VCaP (cell line): ENCODE results near the gene LRCH2.

Experiments used
- H3K27ac ChIP-seq: fragments of 450-650 bp; 2 replicates; pipeline ENCODE4 v1.5.1; 2017
- TF ChIP-seq, protein P1 (sequence below): fragments of 450-650 bp; conservative IDR thresholded peaks from 2 replicates; pipeline ENCODE4 v1.5.1; 2017; ENCODE audit warnings: mild to moderate bottlenecking, moderate library complexity

The LRCH2 gene

DNA sequence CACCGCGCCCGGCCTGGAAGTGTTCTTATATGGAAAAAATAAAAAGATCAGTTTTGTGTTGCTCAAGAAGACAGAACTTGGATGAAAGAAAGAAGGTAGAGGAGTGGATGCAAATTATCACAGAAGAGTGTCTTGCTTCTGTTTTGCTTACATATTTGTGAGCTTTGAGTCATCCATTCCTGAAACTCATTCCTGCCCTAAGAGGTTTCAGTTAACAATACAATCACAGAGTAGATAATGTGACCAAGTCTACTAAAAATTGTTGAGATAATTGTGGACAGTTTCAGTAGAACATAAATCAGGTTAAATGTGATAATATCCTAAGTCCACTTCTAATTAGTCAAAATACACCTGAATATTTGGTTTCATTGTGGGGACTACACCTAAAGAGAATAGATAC is 26.4 kb upstream of the LRCH2 start:
- TF ChIP-seq, protein P1, sequence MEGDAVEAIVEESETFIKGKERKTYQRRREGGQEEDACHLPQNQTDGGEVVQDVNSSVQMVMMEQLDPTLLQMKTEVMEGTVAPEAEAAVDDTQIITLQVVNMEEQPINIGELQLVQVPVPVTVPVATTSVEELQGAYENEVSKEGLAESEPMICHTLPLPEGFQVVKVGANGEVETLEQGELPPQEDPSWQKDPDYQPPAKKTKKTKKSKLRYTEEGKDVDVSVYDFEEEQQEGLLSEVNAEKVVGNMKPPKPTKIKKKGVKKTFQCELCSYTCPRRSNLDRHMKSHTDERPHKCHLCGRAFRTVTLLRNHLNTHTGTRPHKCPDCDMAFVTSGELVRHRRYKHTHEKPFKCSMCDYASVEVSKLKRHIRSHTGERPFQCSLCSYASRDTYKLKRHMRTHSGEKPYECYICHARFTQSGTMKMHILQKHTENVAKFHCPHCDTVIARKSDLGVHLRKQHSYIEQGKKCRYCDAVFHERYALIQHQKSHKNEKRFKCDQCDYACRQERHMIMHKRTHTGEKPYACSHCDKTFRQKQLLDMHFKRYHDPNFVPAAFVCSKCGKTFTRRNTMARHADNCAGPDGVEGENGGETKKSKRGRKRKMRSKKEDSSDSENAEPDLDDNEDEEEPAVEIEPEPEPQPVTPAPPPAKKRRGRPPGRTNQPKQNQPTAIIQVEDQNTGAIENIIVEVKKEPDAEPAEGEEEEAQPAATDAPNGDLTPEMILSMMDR: no peak
- no peak overlapping the region for H3K27ac ChIP-seq

DNA sequence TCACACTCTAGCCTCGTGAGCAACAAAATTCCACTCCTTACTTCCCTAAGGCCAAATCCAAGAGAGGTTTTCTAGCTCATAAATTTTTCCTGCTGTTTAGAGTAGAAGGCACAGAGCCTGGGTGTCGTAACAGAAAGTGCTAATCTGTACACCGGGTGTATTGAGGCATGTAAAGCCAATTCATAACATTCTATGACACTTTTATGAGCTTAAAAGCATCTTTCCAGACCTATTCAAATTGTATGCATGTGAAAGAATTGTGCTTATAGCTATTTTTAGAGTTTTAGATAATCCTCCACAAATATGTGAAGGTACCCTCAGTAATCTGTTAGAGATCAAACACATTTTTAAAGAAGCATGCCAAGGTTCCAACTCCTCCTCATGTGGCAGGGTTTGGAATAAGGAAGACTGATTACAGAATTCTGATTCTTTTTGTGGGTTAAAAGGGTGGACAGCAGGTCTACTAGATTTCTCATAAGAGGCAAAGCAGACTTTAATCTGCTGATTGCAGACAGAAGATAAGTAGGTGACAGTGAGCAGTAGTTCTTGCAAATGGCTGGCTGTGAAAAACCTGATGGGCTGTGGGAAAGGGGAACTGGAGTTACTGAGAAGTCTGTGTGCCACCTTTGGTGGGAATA is 25.5 kb upstream of the LRCH2 start:
- no peak overlapping the region for H3K27ac ChIP-seq
- TF ChIP-seq, protein P1: no peak

DNA sequence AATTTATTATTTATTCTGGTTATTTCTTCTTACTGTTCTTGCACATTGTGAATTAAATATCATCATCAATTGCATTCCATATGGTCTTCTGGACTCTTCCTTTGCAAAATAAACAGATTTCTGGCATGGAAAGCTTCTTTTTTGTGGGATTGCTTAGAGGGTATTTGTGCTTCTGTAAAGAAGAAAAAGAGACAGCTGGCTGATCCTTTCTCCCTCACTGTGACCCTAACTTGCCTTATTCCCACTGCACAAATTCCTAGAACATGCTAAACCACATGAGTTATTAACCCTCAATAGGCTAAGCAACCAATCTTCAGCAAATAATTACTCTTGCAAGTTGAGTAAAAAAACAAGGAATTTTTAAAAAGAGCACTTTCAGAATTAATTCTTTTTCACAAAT is 23.8 kb upstream of the LRCH2 start:
- no peak overlapping the region for H3K27ac ChIP-seq
- TF ChIP-seq, protein P1: no peak

DNA sequence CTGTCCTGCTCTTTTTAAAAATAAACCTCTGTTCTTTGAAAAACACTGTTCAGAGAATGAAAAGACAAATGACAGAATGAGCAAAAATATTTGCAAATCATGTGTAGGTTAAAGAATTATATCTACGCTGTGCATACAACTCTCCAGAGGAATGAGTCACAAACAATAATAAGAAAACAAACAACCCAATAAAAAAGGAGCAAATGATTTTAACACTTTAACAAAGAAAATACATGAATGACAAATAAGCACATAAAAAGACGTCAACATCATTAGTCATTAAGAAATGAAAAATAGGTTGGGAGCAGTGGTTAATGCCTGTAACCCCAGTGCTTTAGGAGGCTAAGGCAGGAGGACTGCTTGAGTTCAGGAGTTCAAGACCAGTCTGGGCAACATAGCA is 21.1 kb upstream of the LRCH2 start:
- H3K27ac ChIP-seq: no peak overlapping the region

DNA sequence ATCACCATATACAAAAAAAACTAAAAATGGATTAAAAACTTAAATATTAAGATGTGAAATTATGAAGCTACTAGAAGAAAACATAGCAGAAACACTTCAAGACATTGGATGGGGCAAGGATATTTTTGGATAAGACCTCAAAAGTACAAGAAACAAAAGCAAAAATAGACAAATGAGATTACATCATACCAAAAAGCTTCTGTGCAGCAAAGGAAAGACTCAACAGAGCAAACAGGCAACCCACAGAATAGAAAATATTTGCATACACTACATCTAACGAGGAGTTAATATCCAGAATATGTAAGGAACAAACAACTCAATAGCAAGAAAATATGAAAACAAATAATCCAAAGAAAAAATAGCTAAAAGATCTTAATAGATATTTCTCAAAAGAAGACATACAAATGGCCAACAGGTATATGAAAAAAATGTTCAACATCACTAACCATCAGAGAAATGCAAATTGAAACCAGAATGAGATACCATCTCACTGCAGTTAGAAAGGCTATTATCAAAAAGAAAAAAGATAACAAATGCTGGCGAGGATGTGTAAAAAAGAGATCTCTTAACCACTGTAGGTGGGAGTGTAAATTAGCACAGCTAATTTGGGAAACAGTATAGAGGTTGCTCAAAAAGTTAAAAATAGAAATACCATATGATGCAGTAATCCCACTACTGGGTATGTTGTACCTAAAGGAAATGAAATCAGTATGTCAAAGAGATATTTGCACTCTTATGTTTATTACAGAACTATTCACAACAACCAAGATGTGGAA is 17.8 kb upstream of the LRCH2 start:
- TF ChIP-seq, protein P1: no peak
- no peak overlapping the region for H3K27ac ChIP-seq

More for the DNA sequence above, 21.1 kb upstream of the LRCH2 start:
- TF ChIP-seq, protein P1: no peak

DNA sequence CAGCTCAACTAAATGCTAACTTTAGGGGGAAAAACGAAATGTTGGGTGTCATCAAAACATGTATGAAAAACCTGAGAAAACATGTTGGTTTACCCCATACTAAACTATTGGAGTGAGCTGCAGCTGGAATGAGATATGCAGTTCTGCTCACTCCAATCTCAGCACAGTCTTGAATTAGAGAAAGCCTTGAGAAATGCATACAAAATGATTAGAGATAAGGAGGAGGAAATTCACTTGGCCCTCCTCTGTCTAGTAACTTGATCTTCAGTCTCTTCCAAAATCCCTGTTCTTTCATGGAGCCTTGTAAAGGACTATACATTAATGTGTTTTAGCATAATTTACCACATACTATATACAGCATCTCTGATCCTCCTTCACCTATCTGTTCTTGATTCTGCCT is 3.2 kb upstream of the LRCH2 start:
- H3K27ac ChIP-seq: no peak overlapping the region

DNA sequence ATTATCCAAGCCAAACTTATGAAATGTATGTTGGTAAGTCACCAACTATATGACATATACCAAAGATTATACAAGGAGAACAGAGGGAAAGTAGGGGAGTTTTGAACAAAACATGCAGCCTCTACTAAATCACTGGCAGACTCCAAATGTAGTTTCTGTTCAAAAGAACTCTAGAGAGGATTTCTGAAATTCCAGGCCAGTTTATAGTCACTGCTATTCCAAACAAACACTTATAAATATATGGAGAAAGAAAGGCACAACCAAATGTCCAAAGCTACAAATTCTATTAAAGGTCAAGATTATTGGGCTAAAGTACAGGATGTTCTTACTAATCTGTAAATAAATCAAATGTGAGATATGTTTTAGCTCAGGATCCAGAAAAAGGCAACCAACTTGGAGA is 2.7 kb upstream of the LRCH2 start:
- no peak overlapping the region for H3K27ac ChIP-seq
- TF ChIP-seq, protein P1: no peak

More for the DNA sequence above, 3.2 kb upstream of the LRCH2 start:
- TF ChIP-seq, protein P1: no peak
